Mesenchymal stem cell (in vitro differentiated cells and primary cell): ENCODE results near the gene TK1.

Source experiments
- DNase-seq: peaks from one replicate; pipeline ENCODE4 v3.0.0-alpha.2; 2013
- H2AFZ ChIP-seq: one replicate; pipeline ENCODE4 v1.6.1; 2013; ENCODE audit warnings: low read depth, mild to moderate bottlenecking, control low read depth, inconsistent platforms, low read length, moderate library complexity
- H2AK5ac ChIP-seq: 2 replicates; pipeline ENCODE4 v1.6.1; 2013; ENCODE audit warnings: low read length, moderate library complexity, mild to moderate bottlenecking, inconsistent platforms; ENCODE audit not compliant: severe bottlenecking
- H2BK120ac ChIP-seq: one replicate; pipeline ENCODE4 v1.6.1; 2013; ENCODE audit warnings: low read depth, mild to moderate bottlenecking, inconsistent platforms, low read length, moderate library complexity
- H2BK12ac ChIP-seq, 2 experiments: one replicate each; pipeline ENCODE4 v1.6.1; 2013; ENCODE audit warnings: inconsistent platforms in 2 of 2, low read length in 2 of 2, mild to moderate bottlenecking in 2 of 2, moderate library complexity in 2 of 2, control low read depth in 1 of 2
- H2BK15ac ChIP-seq: one replicate; pipeline ENCODE4 v1.6.1; 2013; ENCODE audit warnings: mild to moderate bottlenecking, low read depth, inconsistent platforms; ENCODE audit not compliant: poor library complexity, severe bottlenecking
- H2BK5ac ChIP-seq: 2 replicates; pipeline ENCODE4 v1.6.1; 2013; ENCODE audit warnings: low read depth, mild to moderate bottlenecking, low read length, control low read depth, inconsistent platforms; ENCODE audit not compliant: poor library complexity, severe bottlenecking
- H3K14ac ChIP-seq, 2 experiments: one replicate each; pipeline ENCODE4 v1.6.1; 2013; ENCODE audit warnings: inconsistent platforms in 2 of 2, low read length in 2 of 2, control low read depth in 1 of 2, mild to moderate bottlenecking in 1 of 2, moderate library complexity in 1 of 2
- H3K18ac ChIP-seq, 2 experiments: one replicate each; pipeline ENCODE4 v1.6.1; 2013; ENCODE audit warnings: inconsistent platforms in 2 of 2, low read length in 2 of 2, control low read depth in 1 of 2, low read depth in 1 of 2, mild to moderate bottlenecking in 1 of 2
- H3K23ac ChIP-seq, 2 experiments: one replicate each; pipeline ENCODE4 v1.6.1; 2013; ENCODE audit warnings: inconsistent platforms in 2 of 2, low read length in 2 of 2, mild to moderate bottlenecking in 2 of 2, moderate library complexity in 2 of 2, control low read depth in 1 of 2
- H3K27ac ChIP-seq: 2 replicates; pipeline ENCODE4 v1.5.1; 2013; ENCODE audit warnings: mild to moderate bottlenecking, moderate library complexity, low read length, control low read depth, inconsistent platforms; ENCODE audit not compliant: poor library complexity, severe bottlenecking
- H3K27me3 ChIP-seq, 2 experiments: 2 replicates each; pipeline versions ENCODE4 v1.6.1 to v1.7.0; 2013; ENCODE audit warnings: low read length in 2 of 2, mild to moderate bottlenecking in 2 of 2, moderate library complexity in 2 of 2, control low read depth in 1 of 2, inconsistent platforms in 1 of 2; ENCODE audit not compliant: control insufficient read depth in 1 of 2, insufficient read depth in 1 of 2
- H3K36me3 ChIP-seq, 2 experiments: 2 replicates each; pipeline versions ENCODE4 v1.6.1 to v1.7.0; 2013; ENCODE audit warnings: low read length in 2 of 2, control low read depth in 1 of 2, inconsistent platforms in 1 of 2, low read depth in 1 of 2, mild to moderate bottlenecking in 1 of 2; ENCODE audit not compliant: insufficient read depth in 2 of 2, control insufficient read depth in 1 of 2
- H3K4ac ChIP-seq, 2 experiments: one replicate each; pipeline ENCODE4 v1.6.1; 2013; ENCODE audit warnings: inconsistent platforms in 2 of 2, low read length in 2 of 2, mild to moderate bottlenecking in 2 of 2, moderate library complexity in 2 of 2, control low read depth in 1 of 2, low read depth in 1 of 2
- H3K4me1 ChIP-seq: 2 replicates; pipeline ENCODE4 v1.6.1; 2013; ENCODE audit warnings: low read depth, low read length, control low read depth; ENCODE audit not compliant: control insufficient read depth, insufficient read depth
- H3K4me2 ChIP-seq: 2 replicates; pipeline ENCODE4 v1.6.1; 2013; ENCODE audit warnings: low read length, mild to moderate bottlenecking, inconsistent platforms; ENCODE audit not compliant: poor library complexity, severe bottlenecking
- H3K4me3 ChIP-seq, 2 experiments: 2 replicates each; pipeline versions ENCODE4 v1.5.1 to v1.7.0; 2013; ENCODE audit warnings: low read length in 2 of 2, mild to moderate bottlenecking in 2 of 2, control low read depth in 1 of 2, low read depth in 1 of 2; ENCODE audit not compliant: insufficient read depth in 1 of 2
- H3K79me1 ChIP-seq: replicated peaks from 2 replicates; pipeline ENCODE4 v1.6.1; 2013; ENCODE audit warnings: mild to moderate bottlenecking, control low read depth, low read length, inconsistent platforms; ENCODE audit not compliant: poor library complexity, severe bottlenecking
- H3K9ac ChIP-seq: 2 replicates; pipeline ENCODE4 v1.7.0; 2013; ENCODE audit warnings: mild to moderate bottlenecking, low read length, moderate library complexity
- H3K9me3 ChIP-seq: 2 replicates; pipeline ENCODE4 v1.7.0; 2013; ENCODE audit warnings: mild to moderate bottlenecking, low read length; ENCODE audit not compliant: control insufficient read depth
- H4K8ac ChIP-seq: one replicate; pipeline ENCODE4 v1.6.1; 2013; ENCODE audit warnings: inconsistent platforms, mild to moderate bottlenecking, low read length, moderate library complexity
- H4K91ac ChIP-seq: one replicate; pipeline ENCODE4 v1.6.1; 2013; ENCODE audit warnings: mild to moderate bottlenecking, low read length, inconsistent platforms
- WGBS: methylation state at CpG from one replicate; pipeline ENCODE4 v1.1.7; 2013; ENCODE audit warnings: mixed read lengths; 5-methylcytosine and 5-hydroxymethylcytosine counted together

The TK1 gene

GRCh38 chr17:78233678-78234077 is 46.8 kb upstream of the TK1 start:
- 90% methylated on average over 9 of the region's 10 CpGs for WGBS
- Histone ChIP-seq H3K4me1 (peaks cover 21% of the 10 kb centered on the region), H2AFZ (no peak overlapping the region), H3K9me3 (no peaks in the 10 kb centered on the region), H3K27me3 (peaks cover 29 to 56% of the 10 kb centered on the region in 2 experiments), H2BK15ac (no peak overlapping the region), H3K14ac (peak overlapping the region in 1 of 2 experiments; percentile 41), H3K27ac (no peak overlapping the region), H2BK5ac (no peak overlapping the region), H3K4me2 (no peak overlapping the region), H4K8ac (no peak overlapping the region), H3K4ac (no peak overlapping the region), H4K91ac (no peak overlapping the region), H3K36me3 (peaks cover 0 to 5% of the 10 kb centered on the region in 2 experiments), H3K4me3 (no peak overlapping the region), H2AK5ac (no peak overlapping the region), H3K79me1 (no peaks in the 10 kb centered on the region), H3K23ac (no peak overlapping the region), H3K18ac (no peak overlapping the region), H2BK120ac (no peak overlapping the region), H3K9ac (no peak overlapping the region), H2BK12ac (no peak overlapping the region)
- no peak for DNase-seq

GRCh38 chr17:78232859-78233173 is 46.0 kb upstream of the TK1 start:
- Histone ChIP-seq H3K9me3 (no peaks in the 10 kb centered on the region), H2AFZ (no peak overlapping the region), H3K14ac (no peak overlapping the region), H3K4ac (no peak overlapping the region), H3K36me3 (peaks cover 0 to 5% of the 10 kb centered on the region in 2 experiments), H3K4me3 (no peak overlapping the region), H4K91ac (no peak overlapping the region), H3K4me2 (no peak overlapping the region), H4K8ac (no peak overlapping the region), H2BK15ac (no peak overlapping the region), H2AK5ac (no peak overlapping the region), H3K79me1 (no peaks in the 10 kb centered on the region), H2BK5ac (no peak overlapping the region), H3K27ac (no peak overlapping the region), H3K27me3 (peaks cover 29 to 53% of the 10 kb centered on the region in 2 experiments), H3K9ac (no peak overlapping the region), H2BK120ac (no peak overlapping the region), H3K4me1 (peaks cover 19% of the 10 kb centered on the region), H3K18ac (no peak overlapping the region), H2BK12ac (no peak overlapping the region), H3K23ac (no peak overlapping the region)
- no peak for DNase-seq
- 93% methylated on average over 2 of the region's 2 CpGs for WGBS

DNA sequence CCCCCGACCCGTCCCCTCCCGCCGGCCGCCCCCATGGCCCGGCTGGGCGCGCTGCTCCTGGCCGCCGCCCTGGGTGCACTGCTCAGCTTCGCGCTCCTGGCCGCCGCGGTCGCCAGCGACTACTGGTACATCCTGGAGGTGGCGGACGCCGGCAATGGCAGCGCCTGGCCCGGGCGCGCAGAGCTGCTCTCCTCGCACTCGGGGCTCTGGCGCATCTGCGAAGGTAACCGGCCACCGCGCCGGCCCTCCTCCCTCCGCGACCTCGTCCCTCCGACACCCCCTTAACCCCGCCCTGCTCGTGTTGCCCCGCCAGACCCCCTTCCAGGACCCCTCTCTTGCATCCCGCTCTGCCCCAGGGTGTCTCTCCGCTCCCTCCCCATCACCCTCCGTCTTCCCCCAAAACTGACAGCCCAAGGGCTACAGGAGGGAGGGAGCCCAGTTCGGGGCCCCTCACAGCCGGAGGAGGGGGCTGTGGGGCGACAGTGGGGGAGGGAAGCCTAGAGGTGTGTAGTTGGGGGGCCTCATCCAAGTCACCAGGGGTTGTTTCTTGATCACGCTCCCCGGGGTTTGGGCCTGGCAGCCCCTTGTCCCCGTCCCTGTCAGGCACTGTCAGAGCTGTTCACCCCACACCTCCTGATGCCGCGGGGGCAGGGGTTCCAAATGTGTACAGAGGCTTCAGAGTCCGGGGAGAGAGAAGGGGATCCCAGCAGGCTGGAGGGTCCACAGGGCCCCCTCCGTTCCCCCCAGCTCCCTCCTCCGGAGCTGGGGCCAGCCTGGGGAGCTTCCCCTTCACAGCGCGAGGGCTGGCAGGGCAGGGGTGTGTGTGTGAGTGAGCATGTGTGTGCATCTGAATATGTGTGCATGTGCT is 45.4 kb upstream of the TK1 start:
- DNase-seq: no peak
- Histone ChIP-seq H4K91ac (no peak overlapping the region), H2BK12ac (no peak overlapping the region), H3K18ac (no peak overlapping the region), H3K79me1 (no peaks in the 10 kb centered on the region), H3K36me3 (peaks cover 0 to 5% of the 10 kb centered on the region in 2 experiments), H3K4ac (no peak overlapping the region), H3K9ac (no peak overlapping the region), H3K27me3 (peaks cover 29 to 47% of the 10 kb centered on the region in 2 experiments), H4K8ac (peak overlapping the region; percentile 75), H2BK15ac (no peak overlapping the region), H2BK120ac (no peak overlapping the region), H3K27ac (no peak overlapping the region), H3K9me3 (no peaks in the 10 kb centered on the region), H3K4me2 (peak overlapping the region; percentile 24), H3K23ac (peak overlapping the region; percentile 26 to 38), H3K4me1 (peaks cover 16% of the 10 kb centered on the region), H2AFZ (no peak overlapping the region), H3K14ac (no peak overlapping the region), H2AK5ac (no peak overlapping the region), H3K4me3 (no peak overlapping the region), H2BK5ac (no peak overlapping the region)
- WGBS: 21% methylated on average over 49 of the region's 55 CpGs

DNA sequence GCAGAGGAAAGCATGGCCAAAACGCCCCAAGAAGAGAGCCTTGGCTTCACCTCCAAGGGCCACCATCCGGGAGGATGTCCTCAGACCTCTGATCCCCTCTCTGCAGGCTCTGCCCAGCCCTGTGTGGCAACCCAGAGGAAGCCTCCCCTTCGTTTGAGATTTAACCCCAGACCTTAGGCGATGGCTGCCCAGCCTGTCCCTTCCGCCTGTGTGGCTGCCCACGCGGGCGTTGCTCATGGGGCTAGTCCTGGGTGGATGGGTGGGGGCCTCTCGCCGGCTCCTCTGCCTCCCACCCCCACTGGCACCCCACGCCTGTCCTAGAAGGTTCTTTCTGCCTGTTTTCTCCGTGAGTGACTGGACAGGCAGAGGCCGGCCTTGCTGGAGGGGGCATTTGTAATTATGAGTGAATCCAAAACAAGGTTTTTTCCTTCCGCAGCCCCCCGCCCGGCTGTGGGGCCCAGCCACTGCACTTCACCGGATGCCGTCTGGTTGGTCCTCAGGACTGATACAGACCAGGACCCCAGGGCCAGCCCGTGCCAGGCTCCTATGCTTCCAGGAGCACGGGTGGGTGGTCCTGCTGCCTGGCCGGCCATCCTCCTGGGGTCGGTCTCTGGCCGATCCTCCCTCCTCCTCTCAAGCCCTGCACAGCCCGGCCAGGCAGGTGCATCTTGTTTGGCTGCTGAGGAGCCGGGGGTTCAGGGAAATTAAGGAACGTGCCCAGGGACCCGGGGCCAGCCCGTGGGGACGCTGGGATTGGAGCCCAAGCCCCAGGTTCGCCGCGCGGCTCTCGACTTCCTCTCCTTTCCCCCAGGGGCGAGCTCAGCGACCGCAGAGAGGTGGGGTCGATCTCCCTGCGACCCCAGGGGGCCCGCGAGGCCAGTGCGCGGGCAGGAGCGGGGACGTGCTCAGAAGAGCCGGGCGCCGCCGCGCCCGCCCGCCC is 44.4 kb upstream of the TK1 start, which contains the start of gene TMEM235:
TMEM235 (plus strand) TSS at position 636 of the 940 bp plus-strand sequence. CDS start 393 bp downstream, outside the sequence.
- H3K4me1 ChIP-seq: peaks cover 18% of the 10 kb centered on the region
- H2AFZ ChIP-seq: no peak within 1 kb of the TSS
- H2BK5ac ChIP-seq: no peak within 1 kb of the TSS
- no peak within 1 kb of the TSS for H3K27ac ChIP-seq
- peak within 1 kb of the TSS; percentile 59 for H3K4me2 ChIP-seq
- H2BK15ac ChIP-seq: no peak within 1 kb of the TSS
- peaks cover 29 to 46% of the 10 kb centered on the region in 2 experiments for H3K27me3 ChIP-seq
- H3K79me1 ChIP-seq: no peaks in the 10 kb centered on the region
- no peak within 1 kb of the TSS for H3K18ac ChIP-seq
- DNase-seq: no peak
- no peak within 1 kb of the TSS for H4K91ac ChIP-seq
- 55% methylated on average over 26 of the region's 52 CpGs for whole genome bisulfite sequencing
- peak within 1 kb of the TSS; percentile 75 for H4K8ac ChIP-seq
- no peaks in the 10 kb centered on the region for H3K9me3 ChIP-seq
- H3K14ac ChIP-seq: no peak within 1 kb of the TSS
- H3K4ac ChIP-seq: no peak within 1 kb of the TSS
- no peak within 1 kb of the TSS for H3K9ac ChIP-seq
- peak within 1 kb of the TSS; percentile 26 to 38 for H3K23ac ChIP-seq
- no peak within 1 kb of the TSS for H3K4me3 ChIP-seq
- no peak within 1 kb of the TSS for H2BK12ac ChIP-seq
- peaks cover 0 to 5% of the 10 kb centered on the region in 2 experiments for H3K36me3 ChIP-seq
- no peak within 1 kb of the TSS for H2BK120ac ChIP-seq
- H2AK5ac ChIP-seq: no peak within 1 kb of the TSS
